ENCODE results near the gene ITGA1. TPM values are rescaled to one million over a fixed set of nuclear protein-coding genes. Genes with fewer than 3 reads are reported as not detected.

Gene ITGA1
- total and polyA plus RNA-seq, 2 of the 8 experiments (the other 6 are each of a cell fraction or from before 2014, with no cell fraction given): 2.3 to 9.0 TPM

GRCh38 chr5:52906343-52906742, 118.6 kb downstream of the ITGA1 start:
- no peak for FAIRE-seq
- TF ChIP-seq SIX5 (IDR thresholded peaks at IDR 0.05; ENCODE audit: low read depth, low read length): no peak
- no peak for TF ChIP-seq RFX5 (IDR thresholded peaks at IDR 0.05; ENCODE audit: borderline replicate concordance, low read depth, low read length)
- TF ChIP-seq YY1 (IDR thresholded peaks at IDR 0.05; ENCODE audit: low read depth, low read length): no peak
- TF ChIP-seq GTF2F1 (IDR thresholded peaks at IDR 0.05; ENCODE audit: borderline replicate concordance, low read depth, low read length): no peak
- no peak for TF ChIP-seq ATF2 (IDR thresholded peaks at IDR 0.05; ENCODE audit: low read length)
- TF ChIP-seq SAP30 (IDR thresholded peaks at IDR 0.05; ENCODE audit: insufficient read depth, insufficient replicate concordance, low read length): no peak
- no peak for TF ChIP-seq MAFK (IDR thresholded peaks at IDR 0.05; ENCODE audit: low read depth, low read length)

More at GRCh38 chr5:52906343-52906742, 118.6 kb downstream of the ITGA1 start:
- Histone ChIP-seq H3K4me1 (replicated peaks in 1 of 4; ENCODE audit: control insufficient read depth in 3 of 4, insufficient read depth in 4 of 4, low read length in 3 of 4) (no peaks in the 10 kb centered on the region), H3K4me3 (ENCODE audit: extremely low read depth in 1 of 4, insufficient read depth in 2 of 4, low read depth in 3 of 4, low read length in 4 of 4) (no peak overlapping the region), H4K5ac (ENCODE audit: insufficient read length, low read depth, low read length) (no peak overlapping the region), H3K23me2 (ENCODE audit: low read depth, low read length) (no peaks in the 10 kb centered on the region; the same call in 1 of the 2 replicates), H2BK20ac (ENCODE audit: low read length) (no peak overlapping the region), H2BK5ac (ENCODE audit: low read depth, low read length) (no peak overlapping the region), H3K36me3 (ENCODE audit: control insufficient read depth in 2 of 4, insufficient read depth in 4 of 4, low read length in 3 of 4) (no peaks in the 10 kb centered on the region), H3K79me2 (ENCODE audit: control insufficient read depth in 1 of 2, insufficient read depth in 2 of 2, low read length in 2 of 2) (no peaks in the 10 kb centered on the region), H3K9ac (replicated peaks in 1 of 4; ENCODE audit: extremely low read depth in 1 of 4, low read depth in 3 of 4, low read length in 3 of 4) (no peak overlapping the region), H2BK15ac (ENCODE audit: low read length) (no peak overlapping the region), H3K4ac (replicated peaks; ENCODE audit: insufficient read length, low read depth, low read length) (no peak overlapping the region), H2AK5ac (ENCODE audit: low read depth, low read length) (no peak overlapping the region), H3K14ac (ENCODE audit: insufficient read length) (no peak overlapping the region), H3K4me2 (ENCODE audit: insufficient read depth in 1 of 2, low read depth in 2 of 2, low read length in 2 of 2) (no peak overlapping the region), H3K79me1 (ENCODE audit: low read depth, low read length) (no peaks in the 10 kb centered on the region), H3K9me3 (ENCODE audit: insufficient read depth in 2 of 2, low read depth in 1 of 2, low read length in 1 of 2) (no peaks in the 10 kb centered on the region), H2BK12ac (ENCODE audit: low read depth, low read length) (no peak overlapping the region), H4K91ac (replicated peaks; ENCODE audit: insufficient read length, low read length) (no peak overlapping the region), H2AFZ (ENCODE audit: low read length) (no peak overlapping the region), H3K23ac (ENCODE audit: insufficient read length) (no peak overlapping the region), H3K27ac (ENCODE audit: low read depth, low read length) (no peak overlapping the region), H3K27me3 (replicated peaks in 1 of 4; ENCODE audit: control insufficient read depth in 3 of 4, extremely low read depth in 1 of 4, insufficient read depth in 3 of 4, low read length in 3 of 4) (no peaks in the 10 kb centered on the region), H4K20me1 (replicated peaks in 1 of 2; ENCODE audit: control insufficient read depth in 1 of 2, insufficient read depth in 2 of 2, low read length in 2 of 2) (no peaks in the 10 kb centered on the region), H3K56ac (replicated peaks; ENCODE audit: insufficient read length, low read depth, low read length) (no peak overlapping the region), H3K18ac (ENCODE audit: extremely low read depth, low read length) (no peak overlapping the region), H4K8ac (ENCODE audit: extremely low read depth, insufficient read depth, low read length) (no peak overlapping the region), H2BK120ac (replicated peaks; ENCODE audit: low read depth, low read length) (no peak overlapping the region)
- WGBS, 2 experiments (ENCODE audit: extremely low coverage in 1 of 2, insufficient coverage in 1 of 2, insufficient read length in 1 of 2, insufficient replicate concordance in 2 of 2, low coverage in 1 of 2, low lambda C conversion rate in 2 of 2, missing lambda C conversion rate in 1 of 2): 93% methylated on average over 1 of the region's 1 CpG; no CpG with 5 or more reads in 1 of the 2 experiments
- no peak for DNase-seq (ENCODE audit: low read depth in 1 of 2, low spot score in 2 of 2)
- CTCF ChIA-PET (ENCODE audit: partially characterized antibody): interaction anchor here (0.6 to 2.4 kb wide), 6 partner anchors 8 to 460 kb away, joined by 3 to 7 read pairs (median 4); no protein-coding TSS in a partner anchor
- POLR2A ChIA-PET (ENCODE audit: partially characterized antibody): no interaction called here
